ENCODE data around the gene HGD.

GRCh38 chr3:120670576-120670975 lies 11.5 kb downstream of the HGD start:
- no peak for TF ChIP-seq POLR2AphosphoS5 (IDR thresholded peaks at IDR 0.05)
- TF ChIP-seq, protein P1, sequence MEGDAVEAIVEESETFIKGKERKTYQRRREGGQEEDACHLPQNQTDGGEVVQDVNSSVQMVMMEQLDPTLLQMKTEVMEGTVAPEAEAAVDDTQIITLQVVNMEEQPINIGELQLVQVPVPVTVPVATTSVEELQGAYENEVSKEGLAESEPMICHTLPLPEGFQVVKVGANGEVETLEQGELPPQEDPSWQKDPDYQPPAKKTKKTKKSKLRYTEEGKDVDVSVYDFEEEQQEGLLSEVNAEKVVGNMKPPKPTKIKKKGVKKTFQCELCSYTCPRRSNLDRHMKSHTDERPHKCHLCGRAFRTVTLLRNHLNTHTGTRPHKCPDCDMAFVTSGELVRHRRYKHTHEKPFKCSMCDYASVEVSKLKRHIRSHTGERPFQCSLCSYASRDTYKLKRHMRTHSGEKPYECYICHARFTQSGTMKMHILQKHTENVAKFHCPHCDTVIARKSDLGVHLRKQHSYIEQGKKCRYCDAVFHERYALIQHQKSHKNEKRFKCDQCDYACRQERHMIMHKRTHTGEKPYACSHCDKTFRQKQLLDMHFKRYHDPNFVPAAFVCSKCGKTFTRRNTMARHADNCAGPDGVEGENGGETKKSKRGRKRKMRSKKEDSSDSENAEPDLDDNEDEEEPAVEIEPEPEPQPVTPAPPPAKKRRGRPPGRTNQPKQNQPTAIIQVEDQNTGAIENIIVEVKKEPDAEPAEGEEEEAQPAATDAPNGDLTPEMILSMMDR (IDR thresholded peaks at IDR 0.05): no peak
